Left lung (tissue), 10 donors: Measurements from ENCODE around the gene CCDC127. TPM values are rescaled to one million over a fixed set of nuclear protein-coding genes. Genes with fewer than 3 reads are reported as not detected.
"Not testable (repeated sequence)": the region's sequence is repeated elsewhere in the genome, so short reads cannot be mapped to it uniquely, and the experiment has no call there.

ENCODE experiments used
- ATAC-seq: fragments of 200-7000 bp; cut with Tn5 transposase; one replicate; pipeline ENCODE4 v1.9.1; 2020; ENCODE audit warnings: moderate library complexity
- DNase-seq, 4 donors: peaks; one replicate each; pipeline ENCODE4 v3.0.0-alpha.2; 2013 to 2020
- H3K27ac ChIP-seq, 2 donors: fragments of 200-600 bp; sonication (generic) in 1 of 2; one replicate each; pipeline versions ENCODE4 v1.5.0 to v1.8.0; 2020 to 2021
- H3K27me3 ChIP-seq, 2 donors: fragments of 200-600 bp; sonication (generic) in 1 of 2; one replicate each; pipeline versions ENCODE4 v1.5.0 to v1.8.0; 2020 to 2021
- H3K36me3 ChIP-seq, 2 donors: fragments of 200-600 bp; sonication (generic) in 1 of 2; one replicate each; pipeline versions ENCODE4 v1.5.0 to v1.8.0; 2020 to 2021
- H3K4me1 ChIP-seq, 2 donors: fragments of 200-600 bp; one replicate each; pipeline ENCODE4 v1.8.0; 2021
- H3K4me3 ChIP-seq, 2 donors: fragments of 200-600 bp; sonication (generic) in 1 of 2; one replicate each; pipeline versions ENCODE4 v1.5.0 to v1.8.0; 2020 to 2021; ENCODE audit warnings: mild to moderate bottlenecking in 1 of 2
- H3K9me3 ChIP-seq, 2 donors: fragments of 200-600 bp; sonication (generic) in 1 of 2; one replicate each; pipeline versions ENCODE4 v1.5.0 to v1.8.0; 2020 to 2021
- CTCF ChIP-seq, 2 donors: fragments of 200-600 bp; sonication (generic) in 1 of 2; IDR thresholded peaks; one replicate each; pipeline versions ENCODE4 v1.5.0 to v1.8.0; 2021; ENCODE audit warnings: antibody characterized with exemption in 2 of 2
- intact Hi-C, 2 donors: fragments of 100-400 bp; cut with DNase I; formaldehyde crosslinking; loops; one replicate each; pipeline versions ENCODE4 v1.11.2 to v1.14.2; 2022
- polyA plus RNA-seq, 6 donors: library from polyadenylated mRNA; unstranded; fragments of 120-200 nt; gene quantifications; one replicate each; pipeline ENCODE4 v1.2.1, GENCODE V29; 2013; ENCODE audit not compliant: insufficient read length in 6 of 6
- total RNA-seq, 2 donors: library from RNA; stranded (reverse); fragmentation: NEBNext Ultra II Directional; extraction: Animal tissue kit (Norgen Biotek cat#: 25700); gene quantifications; one replicate each; pipeline ENCODE4 v1.2.1, GENCODE V29; 2021
- donor health status: DM: no; HTN: yes; CAD: no.
- donor health status: DM: no; HTN: no; CAD: no.

Gene CCDC127
- total and polyA plus RNA-seq, 8 donors = 5.2 to 17.0 (median 13.3) TPM

DNA sequence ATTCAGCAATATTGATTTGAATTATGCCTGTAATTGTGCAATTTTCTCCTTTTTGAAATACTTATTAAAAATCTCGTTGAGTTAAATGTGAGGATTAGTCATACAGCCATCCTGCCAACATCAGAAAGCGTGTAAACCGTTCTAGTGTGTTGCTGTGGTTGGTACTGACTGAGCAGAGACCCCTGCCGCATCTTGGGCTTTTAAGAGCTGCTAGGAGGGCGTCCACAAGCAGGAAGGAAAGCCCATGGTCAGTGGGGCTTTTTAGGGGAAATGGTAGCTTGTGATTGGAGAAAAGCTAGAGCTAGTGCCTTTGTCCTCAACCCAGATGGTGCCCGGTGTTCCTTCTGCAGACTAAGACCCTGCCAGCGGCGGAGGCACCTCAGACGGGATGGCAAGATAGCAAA is 1.5 kb upstream of the CCDC127 start:
- intact Hi-C loops = no loop called here

GRCh38 chr5:218457-219291 is 721 bp upstream of the CCDC127 start:
- ATAC-seq (peak; percentile 68), DNase-seq (peak; percentile 11 to 87 (median 32))
- peak overlapping the region; percentile 83 for H3K27ac ChIP-seq
- intact Hi-C loops = no loop called here
- no peaks in the 10 kb centered on the region for H3K36me3 ChIP-seq
- no peak for TF ChIP-seq CTCF (IDR thresholded peaks at IDR 0.05)
- H3K27me3 ChIP-seq = no peaks in the 10 kb centered on the region
- peak overlapping the region; percentile 87 to 96 for H3K4me3 ChIP-seq
- no peaks in the 10 kb centered on the region for H3K9me3 ChIP-seq
- H3K4me1 ChIP-seq = peaks cover 0 to 50% of the 10 kb centered on the region in 2 donors

More for the DNA sequence above, 1.5 kb upstream of the CCDC127 start:
- H3K4me3 ChIP-seq = peak overlapping the region; percentile 87 to 96
- no peak for TF ChIP-seq CTCF (IDR thresholded peaks at IDR 0.05)
- DNase-seq = peak in 1 of 4 donors; percentile 6
- no peak for ATAC-seq
- peaks cover 0 to 50% of the 10 kb centered on the region in 2 donors for H3K4me1 ChIP-seq
- no peaks in the 10 kb centered on the region for H3K27me3 ChIP-seq
- H3K27ac ChIP-seq = peak overlapping the region; percentile 83
- H3K9me3 ChIP-seq = no peaks in the 10 kb centered on the region
- H3K36me3 ChIP-seq = peaks cover 0 to 7% of the 10 kb centered on the region in 2 donors

- peaks cover 0 to 34% of the 10 kb centered on the region in 2 donors for H3K4me1 ChIP-seq
- H3K9me3 ChIP-seq, H3K36me3 ChIP-seq, DNase-seq, ATAC-seq, H3K4me3 ChIP-seq, H3K27me3 ChIP-seq, intact Hi-C loops, H3K27ac ChIP-seq: not testable (repeated sequence)
Measured at GRCh38 chr5:216076-216475, 1.9 kb downstream of the CCDC127 start.

DNA sequence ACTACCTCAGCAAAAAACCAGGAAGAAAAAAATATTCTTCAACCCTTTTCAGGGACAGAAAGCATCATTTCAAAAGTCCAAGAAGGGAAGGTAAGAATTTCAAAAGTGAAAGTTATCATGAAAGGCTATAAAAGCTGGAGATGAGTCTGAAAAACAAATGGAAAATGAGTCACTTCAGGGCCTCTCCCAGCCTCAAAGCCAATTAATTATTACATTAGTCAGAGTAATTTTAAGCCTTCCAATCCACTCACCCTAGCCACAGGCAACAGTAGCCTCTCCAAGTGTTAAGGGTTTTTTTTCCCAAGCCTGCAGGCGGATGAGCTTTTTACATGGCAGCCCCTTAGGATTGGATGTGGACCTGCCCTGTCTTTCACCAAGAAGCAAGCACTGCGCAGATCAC is 2.7 kb downstream of the CCDC127 start:
- intact Hi-C loops, H3K27me3 ChIP-seq, H3K27ac ChIP-seq, ATAC-seq, H3K9me3 ChIP-seq, H3K36me3 ChIP-seq, DNase-seq, H3K4me3 ChIP-seq: not testable (repeated sequence)
- peaks cover 0 to 25% of the 10 kb centered on the region in 2 donors for H3K4me1 ChIP-seq

GRCh38 chr5:213803-214395 is 4.1 kb downstream of the CCDC127 start:
- Histone ChIP-seq H3K9me3 (no peaks in the 10 kb centered on the region), H3K4me3 (no peak overlapping the region), H3K27ac (no peak overlapping the region), H3K27me3 (no peaks in the 10 kb centered on the region), H3K36me3 (no peaks in the 10 kb centered on the region), H3K4me1 (peaks cover 0 to 12% of the 10 kb centered on the region in 2 donors)
- no peak for TF ChIP-seq CTCF (IDR thresholded peaks at IDR 0.05)
- ATAC-seq (no peak), DNase-seq (no peak)
- intact Hi-C loops = no loop called here

DNA sequence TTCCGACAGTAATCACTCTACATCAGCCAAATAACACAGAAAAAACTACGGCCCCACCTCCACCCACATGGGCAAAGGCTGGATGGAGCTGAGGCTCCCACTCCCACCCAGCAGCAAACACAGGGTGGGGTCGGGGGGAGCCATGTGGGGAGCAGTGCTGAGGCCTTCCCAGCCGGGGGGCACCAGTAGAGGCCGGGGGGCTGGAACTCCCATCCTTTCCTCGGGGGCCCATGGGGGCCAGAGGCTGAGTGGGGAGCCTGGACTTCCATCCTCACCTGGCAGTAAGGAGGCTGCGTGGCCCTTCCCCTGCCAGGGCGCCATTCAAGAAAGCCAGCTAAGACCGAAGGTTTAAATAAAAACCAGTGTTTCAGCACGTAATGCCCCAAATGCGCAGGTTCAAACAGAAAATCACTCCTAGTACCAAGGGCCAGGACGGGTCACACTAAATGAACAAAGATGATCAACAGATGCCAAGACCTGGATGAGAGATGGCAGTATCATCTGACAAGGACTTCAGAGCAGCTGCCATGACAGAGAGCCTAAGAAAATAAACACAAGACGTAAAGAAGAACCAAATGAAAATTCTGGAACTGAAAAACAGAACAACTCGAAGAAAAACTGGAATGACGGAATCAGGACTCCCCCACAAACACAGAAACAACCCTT is 9.4 kb downstream of the CCDC127 start:
- TF ChIP-seq CTCF (IDR thresholded peaks at IDR 0.05) = no peak
- Histone ChIP-seq H3K27me3 (no peaks in the 10 kb centered on the region), H3K4me3 (no peak overlapping the region), H3K4me1 (no peaks in the 10 kb centered on the region), H3K36me3 (peaks cover 0 to 30% of the 10 kb centered on the region in 2 donors), H3K9me3 (no peaks in the 10 kb centered on the region), H3K27ac (no peak overlapping the region)
- DNase-seq (no peak), ATAC-seq (no peak)
- intact Hi-C loops = no loop called here
